ENCODE results near the gene GALNT9. TPM values are rescaled to one million over a fixed set of nuclear protein-coding genes. Genes with fewer than 3 reads are reported as not detected.
"Not testable (repeated sequence)": the region's sequence is repeated elsewhere in the genome, so short reads cannot be mapped to it uniquely, and the experiment has no call there.

Gene GALNT9
- under 1 TPM in 1 of 2 donors, not detected in 1; 0.34 TPM for total RNA-seq

DNA sequence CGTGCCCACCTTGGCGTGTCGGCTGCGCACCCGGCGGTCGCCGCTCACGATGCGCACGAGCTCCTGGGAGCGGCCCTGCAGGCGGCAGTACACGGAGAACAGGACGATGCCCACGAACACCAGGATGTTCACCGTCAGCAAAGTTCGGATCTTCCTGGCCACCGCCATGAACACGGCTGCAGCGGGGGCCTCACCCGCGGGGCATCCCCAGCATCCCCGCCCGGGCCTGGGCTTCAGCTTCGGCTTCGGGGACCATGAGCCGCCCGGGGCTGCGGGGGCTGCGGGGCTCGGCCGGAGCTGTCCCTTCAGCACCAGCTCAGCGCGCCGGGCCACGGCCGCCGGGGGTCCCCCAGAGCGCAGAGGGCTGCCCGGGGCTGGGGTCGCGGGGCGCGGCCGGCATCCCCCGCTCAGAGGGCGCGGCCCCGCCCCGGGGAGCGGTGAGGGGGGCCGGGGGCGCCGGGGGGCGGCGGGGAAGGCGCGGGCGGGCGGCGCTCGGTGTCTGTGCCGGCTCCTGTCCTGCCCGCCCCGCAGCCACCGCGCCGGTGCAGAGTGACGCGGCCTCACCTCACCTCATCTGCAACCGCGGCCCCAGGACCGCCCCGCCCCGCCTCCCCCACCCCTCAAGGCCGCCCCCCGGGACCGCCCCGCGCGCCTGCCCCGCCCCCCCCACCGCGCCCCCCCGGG, at the start of gene GALNT9:
Gene GALNT9 (minus strand): TSS at position 554 of the 684 bp plus-strand sequence. CDS start 386 bp downstream, at position 168.
- Mint-ChIP-seq H3K27ac (no peak within 1 kb of the TSS), H3K4me1 (peaks cover 6% of the 10 kb centered on the region), H3K4me3 (peak within 1 kb of the TSS; percentile 57), H3K27me3 (peaks cover 27% of the 10 kb centered on the region), H3K9me3 (no peaks in the 10 kb centered on the region), H3K36me3 (ENCODE audit: low read depth) (no peaks in the 10 kb centered on the region)
- no peak for ATAC-seq (replicated peaks)

DNA sequence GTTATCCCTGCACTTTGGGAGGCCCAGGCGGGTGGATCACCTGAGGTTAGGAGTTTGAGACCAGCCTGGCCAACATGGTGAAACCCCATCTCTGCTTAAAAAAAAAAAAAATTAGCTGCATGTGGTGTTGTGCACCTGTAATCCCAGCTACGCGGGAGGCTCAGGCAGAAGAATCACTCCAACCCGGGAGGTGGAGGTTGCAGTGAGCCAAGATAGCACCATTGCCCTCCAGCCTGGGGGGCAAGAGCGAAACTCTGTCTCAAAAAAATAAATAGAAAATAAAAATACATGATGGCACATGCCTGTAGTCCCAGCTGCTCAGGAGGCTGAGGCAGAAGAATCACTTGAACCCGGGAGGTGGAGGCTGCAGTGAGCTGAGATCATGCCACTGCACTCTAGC, 49.7 kb upstream of the GALNT9 start:
- H3K9me3 Mint-ChIP-seq; ATAC-seq (replicated peaks); H3K36me3 Mint-ChIP-seq (ENCODE audit: low read depth); H3K4me1 Mint-ChIP-seq; H3K27ac Mint-ChIP-seq; H3K4me3 Mint-ChIP-seq: not testable (repeated sequence)
- H3K27me3 Mint-ChIP-seq = peaks cover 21% of the 10 kb centered on the region

DNA sequence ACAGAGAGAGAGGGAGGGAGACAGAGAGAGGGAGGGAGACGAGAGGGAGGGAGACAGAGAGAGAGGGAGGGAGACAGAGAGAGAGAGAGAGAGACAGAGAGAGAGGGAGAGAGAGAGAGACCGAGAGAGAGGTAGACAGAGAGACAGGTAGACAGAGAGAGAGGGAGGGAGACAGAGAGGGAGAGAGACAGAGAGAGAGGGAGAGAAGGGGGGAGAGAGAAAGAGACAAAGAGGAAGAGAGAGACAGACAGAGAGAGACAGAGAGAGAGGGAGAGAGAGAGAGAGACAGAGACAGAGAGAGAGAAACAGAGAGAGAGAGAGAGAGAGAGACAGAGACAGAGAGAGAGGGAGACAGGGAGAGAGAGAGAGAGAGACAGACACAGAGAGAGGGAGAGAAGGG, 47.8 kb upstream of the GALNT9 start:
- no peaks in the 10 kb centered on the region for H3K9me3 Mint-ChIP-seq

GRCh38 chr12:132376464-132376830, 47.1 kb upstream of the GALNT9 start:
- Mint-ChIP-seq H3K27me3 (peaks cover 31% of the 10 kb centered on the region), H3K27ac (peak overlapping the region; percentile 29), H3K4me3 (no peak overlapping the region)

More for the DNA sequence above, 47.8 kb upstream of the GALNT9 start:
- ATAC-seq (replicated peaks) = no peak
- H3K36me3 Mint-ChIP-seq (ENCODE audit: low read depth) = no peaks in the 10 kb centered on the region
- H3K4me3 Mint-ChIP-seq = no peak overlapping the region
- no peaks in the 10 kb centered on the region for H3K4me1 Mint-ChIP-seq
- H3K27me3 Mint-ChIP-seq = peaks cover 27% of the 10 kb centered on the region
- H3K27ac Mint-ChIP-seq = peak overlapping the region; percentile 29

DNA sequence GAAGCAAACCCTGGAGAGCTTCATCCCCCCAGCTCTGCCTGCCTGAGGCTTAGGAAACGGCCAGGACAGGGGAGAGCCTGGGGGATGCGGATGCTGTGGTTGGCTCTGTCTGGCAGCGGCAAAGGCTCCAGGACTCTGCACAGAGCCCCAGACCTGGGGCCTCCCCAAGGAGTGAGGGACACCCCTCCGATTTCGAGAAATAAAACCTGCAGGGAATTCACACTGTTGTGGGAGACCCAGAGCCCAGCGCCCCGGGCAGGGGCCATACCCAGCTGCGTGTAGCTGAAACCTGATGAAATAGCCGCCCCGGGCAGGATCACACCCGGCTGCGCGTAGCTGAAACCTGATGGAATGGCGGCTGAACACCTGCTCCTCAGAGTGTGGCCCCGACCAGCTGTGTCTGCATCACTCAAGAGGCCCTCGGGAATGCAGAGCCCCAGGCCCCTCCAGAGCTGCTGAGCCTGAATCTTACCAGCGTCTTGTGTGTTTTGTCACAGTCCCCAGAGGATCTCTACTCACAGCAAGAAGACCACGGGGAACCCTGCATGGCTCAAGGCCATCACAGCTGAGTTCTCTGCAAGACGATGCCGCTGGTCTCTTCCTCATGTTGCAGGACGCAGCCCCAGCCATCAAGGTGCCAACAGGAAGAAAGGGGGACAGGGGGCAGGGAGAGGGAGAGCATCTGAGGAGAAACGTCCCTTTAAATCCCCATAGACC, 46.5 kb upstream of the GALNT9 start:
- no peak overlapping the region for H3K4me3 Mint-ChIP-seq
- no peak for ATAC-seq (replicated peaks)
- H3K36me3 Mint-ChIP-seq (ENCODE audit: low read depth) = no peaks in the 10 kb centered on the region
- H3K27ac Mint-ChIP-seq = no peak overlapping the region
- no peaks in the 10 kb centered on the region for H3K4me1 Mint-ChIP-seq
- H3K9me3 Mint-ChIP-seq = no peaks in the 10 kb centered on the region
- peaks cover 37% of the 10 kb centered on the region for H3K27me3 Mint-ChIP-seq

More at GRCh38 chr12:132376464-132376830, 47.1 kb upstream of the GALNT9 start:
- Mint-ChIP-seq H3K9me3 (no peaks in the 10 kb centered on the region), H3K36me3 (ENCODE audit: low read depth) (no peaks in the 10 kb centered on the region), H3K4me1 (no peaks in the 10 kb centered on the region)
- ATAC-seq (replicated peaks) = no peak

DNA sequence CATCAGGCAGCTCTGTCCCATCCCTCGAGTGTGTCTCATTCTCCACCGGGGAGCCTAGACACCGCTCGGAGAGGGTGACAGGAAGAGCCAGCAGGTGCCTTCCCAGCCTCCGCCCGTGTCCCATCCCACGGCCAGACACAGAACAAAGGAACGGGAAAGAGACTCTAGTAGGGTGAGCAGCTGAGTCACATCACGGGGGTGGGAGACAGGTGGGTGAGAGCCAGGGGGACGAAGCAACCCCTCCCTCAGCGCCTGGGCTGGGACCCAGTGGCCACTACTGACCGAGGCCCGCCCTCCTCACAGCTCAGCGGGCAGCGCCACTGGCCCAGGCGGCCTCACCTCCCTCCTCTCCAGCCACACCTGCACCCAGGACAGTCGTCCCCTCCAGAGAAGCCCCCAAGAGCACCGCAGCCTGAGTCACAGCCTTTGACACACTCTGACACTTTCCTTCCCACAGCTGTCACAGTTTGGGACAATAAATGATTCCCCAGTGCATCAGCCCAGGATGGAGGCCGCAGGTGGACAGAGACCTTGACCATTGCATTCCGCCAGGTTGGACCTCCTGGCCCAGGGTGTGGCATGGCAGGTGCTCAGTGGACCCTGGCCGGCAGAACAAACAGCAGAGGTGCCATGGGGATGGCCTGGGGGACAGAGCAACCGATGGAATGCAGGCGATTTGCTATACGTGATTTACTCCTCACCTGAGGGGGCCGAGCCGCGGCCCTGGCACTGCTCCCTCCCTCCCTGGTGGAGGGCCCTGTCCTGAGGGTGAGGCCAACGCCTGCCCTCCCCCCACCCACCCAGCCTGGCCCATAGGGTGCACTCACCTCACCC, 45.4 kb upstream of the GALNT9 start:
- ATAC-seq (replicated peaks) = no peak
- no peak overlapping the region for H3K27ac Mint-ChIP-seq
- no peak overlapping the region for H3K4me3 Mint-ChIP-seq
- H3K9me3 Mint-ChIP-seq = no peaks in the 10 kb centered on the region
- no peaks in the 10 kb centered on the region for H3K36me3 Mint-ChIP-seq (ENCODE audit: low read depth)
- no peaks in the 10 kb centered on the region for H3K4me1 Mint-ChIP-seq
- peaks cover 43% of the 10 kb centered on the region for H3K27me3 Mint-ChIP-seq

GRCh38 chr12:132373901-132374611, 44.7 kb upstream of the GALNT9 start:
- H3K27me3 Mint-ChIP-seq = peaks cover 46% of the 10 kb centered on the region

GRCh38 chr12:132367852-132368251, 38.5 kb upstream of the GALNT9 start:
- H3K4me1 Mint-ChIP-seq = no peaks in the 10 kb centered on the region
- no peak for ATAC-seq (replicated peaks)
- H3K9me3 Mint-ChIP-seq = no peaks in the 10 kb centered on the region
- no peak overlapping the region for H3K27ac Mint-ChIP-seq
- peaks cover 20% of the 10 kb centered on the region for H3K27me3 Mint-ChIP-seq
- H3K36me3 Mint-ChIP-seq (ENCODE audit: low read depth) = no peaks in the 10 kb centered on the region
- no peak overlapping the region for H3K4me3 Mint-ChIP-seq

More at GRCh38 chr12:132373901-132374611, 44.7 kb upstream of the GALNT9 start:
- H3K4me1 Mint-ChIP-seq = no peaks in the 10 kb centered on the region
- H3K36me3 Mint-ChIP-seq (ENCODE audit: low read depth) = no peaks in the 10 kb centered on the region
- no peak overlapping the region for H3K4me3 Mint-ChIP-seq
- no peaks in the 10 kb centered on the region for H3K9me3 Mint-ChIP-seq
- no peak overlapping the region for H3K27ac Mint-ChIP-seq
- no peak for ATAC-seq (replicated peaks)

DNA sequence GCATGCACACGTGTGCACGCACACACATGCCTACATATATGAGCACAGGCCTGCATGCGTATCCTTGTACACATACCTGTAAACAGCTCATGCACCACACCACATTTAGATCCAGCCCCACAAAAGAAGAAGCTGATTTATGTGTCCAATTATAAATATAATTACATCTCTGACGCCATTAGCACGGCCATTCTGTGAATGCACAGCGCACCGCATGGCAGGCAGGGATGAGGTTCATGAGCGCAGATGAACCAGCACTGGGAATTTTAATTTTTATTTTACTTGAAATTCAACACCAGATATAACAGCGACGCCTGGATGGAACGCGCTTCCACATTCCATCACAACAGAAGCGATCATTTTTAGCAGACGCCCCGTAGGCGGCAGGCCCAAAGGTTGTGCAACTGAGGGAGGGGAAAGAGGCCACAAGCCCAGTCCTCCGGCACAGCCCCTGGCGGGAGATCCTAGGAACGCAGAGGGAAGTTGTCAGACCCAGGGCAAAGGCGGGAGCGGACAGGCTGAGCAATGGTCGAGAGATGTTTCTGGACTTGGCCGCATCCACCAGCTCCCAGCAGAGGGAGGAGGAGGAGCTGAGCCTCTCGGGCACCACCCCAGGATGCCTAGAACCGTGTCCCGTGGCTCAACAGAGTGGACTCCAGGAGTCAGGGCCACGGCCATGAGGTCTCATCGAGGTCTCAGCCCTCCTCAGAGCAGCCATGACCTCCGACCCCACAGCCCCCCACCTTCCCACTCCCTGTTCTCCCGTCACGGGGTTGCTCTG, 37.9 kb upstream of the GALNT9 start:
- H3K9me3 Mint-ChIP-seq = no peaks in the 10 kb centered on the region
- no peaks in the 10 kb centered on the region for H3K4me1 Mint-ChIP-seq
- H3K36me3 Mint-ChIP-seq (ENCODE audit: low read depth) = no peaks in the 10 kb centered on the region
- no peak overlapping the region for H3K4me3 Mint-ChIP-seq
- H3K27ac Mint-ChIP-seq = no peak overlapping the region
- no peak for ATAC-seq (replicated peaks)
- peaks cover 20% of the 10 kb centered on the region for H3K27me3 Mint-ChIP-seq

- no peaks in the 10 kb centered on the region for H3K9me3 Mint-ChIP-seq
- H3K27ac Mint-ChIP-seq = no peak overlapping the region
- H3K27me3 Mint-ChIP-seq = peaks cover 15% of the 10 kb centered on the region
- no peak overlapping the region for H3K4me3 Mint-ChIP-seq
- no peaks in the 10 kb centered on the region for H3K36me3 Mint-ChIP-seq (ENCODE audit: low read depth)
- ATAC-seq (replicated peaks) = no peak
- H3K4me1 Mint-ChIP-seq = no peaks in the 10 kb centered on the region
Measured at GRCh38 chr12:132366341-132366861, 37.0 kb upstream of the GALNT9 start.

DNA sequence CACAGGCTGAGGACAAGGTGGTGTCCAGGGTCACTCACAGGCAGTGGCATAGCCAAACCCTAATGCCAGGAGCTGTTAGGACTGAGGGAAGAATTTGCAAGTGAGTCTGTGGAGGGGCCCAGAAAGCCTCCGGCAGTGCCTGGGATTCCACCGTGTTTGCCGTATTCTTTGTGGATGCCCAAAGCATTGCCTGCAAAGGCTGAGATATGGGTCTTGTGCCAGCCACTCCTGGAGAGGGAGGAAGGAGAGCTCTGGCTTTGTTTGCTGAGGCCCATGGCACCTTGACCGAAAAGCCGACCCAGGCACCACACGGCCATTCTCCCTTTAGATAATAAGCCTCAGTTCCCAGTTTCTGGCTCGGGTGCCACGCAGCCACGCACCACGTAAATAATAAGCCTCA, 35.8 kb upstream of the GALNT9 start:
- Mint-ChIP-seq H3K27ac (no peak overlapping the region), H3K36me3 (ENCODE audit: low read depth) (no peaks in the 10 kb centered on the region), H3K4me1 (no peaks in the 10 kb centered on the region), H3K27me3 (peaks cover 8% of the 10 kb centered on the region), H3K4me3 (no peak overlapping the region), H3K9me3 (no peaks in the 10 kb centered on the region)
- no peak for ATAC-seq (replicated peaks)

GRCh38 chr12:132364348-132364902, 35.0 kb upstream of the GALNT9 start:
- no peak for ATAC-seq (replicated peaks)
- no peak overlapping the region for H3K27ac Mint-ChIP-seq
- H3K36me3 Mint-ChIP-seq (ENCODE audit: low read depth) = no peaks in the 10 kb centered on the region
- no peak overlapping the region for H3K4me3 Mint-ChIP-seq
- H3K9me3 Mint-ChIP-seq = no peaks in the 10 kb centered on the region
- peaks cover 2% of the 10 kb centered on the region for H3K27me3 Mint-ChIP-seq
- no peaks in the 10 kb centered on the region for H3K4me1 Mint-ChIP-seq

DNA sequence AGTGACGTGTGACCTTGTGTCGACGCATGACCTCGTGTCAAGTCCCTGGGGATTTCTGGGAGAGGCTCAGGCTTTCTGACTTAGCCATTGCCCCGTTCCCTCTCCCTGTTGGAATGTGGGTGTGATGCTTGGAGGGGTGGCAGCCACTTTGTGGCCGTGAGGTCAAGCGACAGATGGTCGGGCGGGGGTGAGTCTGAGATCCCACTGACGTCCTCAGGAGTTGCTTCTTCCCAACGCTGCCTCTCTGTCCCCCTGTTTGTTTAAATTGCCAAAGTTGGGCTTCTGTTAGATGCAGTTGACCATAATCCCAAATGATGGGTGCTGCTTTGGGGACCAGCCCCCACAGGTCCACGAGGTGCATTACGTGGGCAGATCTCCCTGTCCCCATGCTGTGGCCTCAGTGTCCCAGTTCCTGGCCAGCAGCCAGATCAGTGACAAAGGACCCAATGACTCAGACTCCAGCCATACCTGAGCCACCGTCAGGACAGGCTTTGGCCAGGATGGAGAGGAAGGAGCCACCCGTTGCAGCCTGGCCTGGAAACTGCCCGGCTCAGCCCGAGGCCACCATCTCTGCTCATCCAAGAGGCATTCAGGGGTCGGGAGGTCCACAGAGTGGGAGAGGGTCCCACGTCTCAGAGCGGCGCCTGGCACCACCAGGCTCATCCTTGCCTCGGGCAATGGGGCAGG, 34.4 kb upstream of the GALNT9 start:
- no peaks in the 10 kb centered on the region for H3K4me1 Mint-ChIP-seq
- H3K27ac Mint-ChIP-seq = no peak overlapping the region
- H3K4me3 Mint-ChIP-seq = no peak overlapping the region
- no peaks in the 10 kb centered on the region for H3K36me3 Mint-ChIP-seq (ENCODE audit: low read depth)
- H3K27me3 Mint-ChIP-seq = no peaks in the 10 kb centered on the region
- no peaks in the 10 kb centered on the region for H3K9me3 Mint-ChIP-seq
- ATAC-seq (replicated peaks) = no peak

Measured in activated T-helper 17 cell treated with anti-CD3 and anti-CD28 coated beads, Interleukin-2, amount 50 U/mL, for 72 hours (primary cell).